ENCODE data around the gene CAMSAP2. TPM values are rescaled to one million over a fixed set of nuclear protein-coding genes. Genes with fewer than 3 reads are reported as not detected.

CAMSAP2 gene
- total RNA-seq, 1 experiment from 2014 or later: 20.7 TPM

DNA sequence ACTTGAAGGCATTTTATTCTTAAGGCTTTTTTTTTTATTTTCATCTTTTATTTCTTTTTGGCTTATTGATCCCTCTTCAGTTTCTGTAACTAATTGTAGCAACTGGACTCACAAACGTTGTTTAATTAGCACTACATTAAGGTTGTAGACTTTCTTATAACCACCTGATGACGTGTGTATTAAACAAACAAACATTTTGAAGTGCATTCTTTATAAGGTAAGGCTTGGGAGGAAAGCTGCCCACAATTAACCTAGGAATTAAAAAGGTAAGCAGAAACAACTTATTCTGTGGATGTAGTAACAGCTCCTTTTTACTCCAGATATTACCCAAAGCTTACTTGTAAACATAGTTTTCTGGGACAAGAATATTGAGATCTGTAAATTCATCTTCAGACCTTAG lies 55.0 kb downstream of the CAMSAP2 start:
- DNase-seq (ENCODE audit: low spot score) (no peak), ATAC-seq (no peak)
- ChIA-PET POLR2A (no interaction called here), CTCF (interaction anchor here (0.9 kb wide), 1 partner anchor 9 kb away, joined by 3 read pairs; no protein-coding TSS in a partner anchor)
- peaks cover 10% of the 10 kb centered on the region for H3K9me3 Mint-ChIP-seq
- no peak overlapping the region for H3K27ac Mint-ChIP-seq
- H3K36me3 Mint-ChIP-seq: peaks cover 11% of the 10 kb centered on the region
- H3K27me3 Mint-ChIP-seq (ENCODE audit: low read depth): no peaks in the 10 kb centered on the region
- TF ChIP-seq, protein P1, sequence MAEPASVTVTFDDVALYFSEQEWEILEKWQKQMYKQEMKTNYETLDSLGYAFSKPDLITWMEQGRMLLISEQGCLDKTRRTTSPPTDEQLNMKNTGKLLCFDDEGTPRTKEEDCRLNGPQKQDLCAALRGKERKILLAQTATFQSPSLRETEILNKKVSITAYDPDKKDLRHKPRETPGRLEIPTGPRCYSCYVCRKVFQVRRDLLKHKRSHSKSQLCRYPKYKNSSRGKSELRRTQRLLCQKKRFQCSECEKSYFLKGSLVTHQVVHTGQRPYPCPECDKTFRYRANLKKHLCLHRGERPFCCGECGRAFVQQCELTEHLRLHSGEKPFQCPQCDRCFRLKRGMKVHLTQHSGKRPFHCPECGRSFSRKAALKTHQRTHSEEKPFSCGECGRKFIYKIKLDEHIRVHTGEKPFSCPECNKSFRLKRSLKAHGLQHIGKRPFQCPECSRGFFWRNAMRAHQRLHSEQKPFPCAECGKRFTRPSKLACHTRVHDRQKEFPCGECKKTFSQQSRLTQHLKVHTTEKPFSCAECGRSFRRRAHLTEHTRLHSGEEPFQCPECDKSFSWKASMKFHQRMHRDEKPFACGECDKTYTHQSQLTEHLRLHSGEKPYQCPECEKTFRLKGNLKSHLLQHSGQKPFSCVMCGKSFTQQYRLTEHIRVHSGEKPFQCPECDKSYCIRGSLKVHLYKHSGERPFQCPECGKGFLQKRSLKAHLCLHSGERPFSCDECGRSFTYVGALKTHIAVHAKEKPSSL (CRISPR knock-in tag; conservative IDR thresholded peaks at IDR 0.05): no peak
- TF ChIP-seq, protein P2, sequence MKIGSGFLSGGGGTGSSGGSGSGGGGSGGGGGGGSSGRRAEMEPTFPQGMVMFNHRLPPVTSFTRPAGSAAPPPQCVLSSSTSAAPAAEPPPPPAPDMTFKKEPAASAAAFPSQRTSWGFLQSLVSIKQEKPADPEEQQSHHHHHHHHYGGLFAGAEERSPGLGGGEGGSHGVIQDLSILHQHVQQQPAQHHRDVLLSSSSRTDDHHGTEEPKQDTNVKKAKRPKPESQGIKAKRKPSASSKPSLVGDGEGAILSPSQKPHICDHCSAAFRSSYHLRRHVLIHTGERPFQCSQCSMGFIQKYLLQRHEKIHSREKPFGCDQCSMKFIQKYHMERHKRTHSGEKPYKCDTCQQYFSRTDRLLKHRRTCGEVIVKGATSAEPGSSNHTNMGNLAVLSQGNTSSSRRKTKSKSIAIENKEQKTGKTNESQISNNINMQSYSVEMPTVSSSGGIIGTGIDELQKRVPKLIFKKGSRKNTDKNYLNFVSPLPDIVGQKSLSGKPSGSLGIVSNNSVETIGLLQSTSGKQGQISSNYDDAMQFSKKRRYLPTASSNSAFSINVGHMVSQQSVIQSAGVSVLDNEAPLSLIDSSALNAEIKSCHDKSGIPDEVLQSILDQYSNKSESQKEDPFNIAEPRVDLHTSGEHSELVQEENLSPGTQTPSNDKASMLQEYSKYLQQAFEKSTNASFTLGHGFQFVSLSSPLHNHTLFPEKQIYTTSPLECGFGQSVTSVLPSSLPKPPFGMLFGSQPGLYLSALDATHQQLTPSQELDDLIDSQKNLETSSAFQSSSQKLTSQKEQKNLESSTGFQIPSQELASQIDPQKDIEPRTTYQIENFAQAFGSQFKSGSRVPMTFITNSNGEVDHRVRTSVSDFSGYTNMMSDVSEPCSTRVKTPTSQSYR (CRISPR knock-in tag; IDR thresholded peaks at IDR 0.05): no peak
- no peak for TF ChIP-seq FOXK1 (CRISPR knock-in tag; IDR thresholded peaks at IDR 0.05)
- no peak for TF ChIP-seq TP53 (CRISPR knock-in tag; IDR thresholded peaks at IDR 0.05)
- no peak for TF ChIP-seq OVOL2 (CRISPR knock-in tag; IDR thresholded peaks at IDR 0.05; ENCODE audit: borderline replicate concordance)
- TF ChIP-seq ZNF416 (CRISPR knock-in tag; IDR thresholded peaks at IDR 0.05): no peak
- TF ChIP-seq, protein P3, sequence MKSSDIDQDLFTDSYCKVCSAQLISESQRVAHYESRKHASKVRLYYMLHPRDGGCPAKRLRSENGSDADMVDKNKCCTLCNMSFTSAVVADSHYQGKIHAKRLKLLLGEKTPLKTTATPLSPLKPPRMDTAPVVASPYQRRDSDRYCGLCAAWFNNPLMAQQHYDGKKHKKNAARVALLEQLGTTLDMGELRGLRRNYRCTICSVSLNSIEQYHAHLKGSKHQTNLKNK (CRISPR knock-in tag; IDR thresholded peaks at IDR 0.05): no peak
- TF ChIP-seq, protein P4, sequence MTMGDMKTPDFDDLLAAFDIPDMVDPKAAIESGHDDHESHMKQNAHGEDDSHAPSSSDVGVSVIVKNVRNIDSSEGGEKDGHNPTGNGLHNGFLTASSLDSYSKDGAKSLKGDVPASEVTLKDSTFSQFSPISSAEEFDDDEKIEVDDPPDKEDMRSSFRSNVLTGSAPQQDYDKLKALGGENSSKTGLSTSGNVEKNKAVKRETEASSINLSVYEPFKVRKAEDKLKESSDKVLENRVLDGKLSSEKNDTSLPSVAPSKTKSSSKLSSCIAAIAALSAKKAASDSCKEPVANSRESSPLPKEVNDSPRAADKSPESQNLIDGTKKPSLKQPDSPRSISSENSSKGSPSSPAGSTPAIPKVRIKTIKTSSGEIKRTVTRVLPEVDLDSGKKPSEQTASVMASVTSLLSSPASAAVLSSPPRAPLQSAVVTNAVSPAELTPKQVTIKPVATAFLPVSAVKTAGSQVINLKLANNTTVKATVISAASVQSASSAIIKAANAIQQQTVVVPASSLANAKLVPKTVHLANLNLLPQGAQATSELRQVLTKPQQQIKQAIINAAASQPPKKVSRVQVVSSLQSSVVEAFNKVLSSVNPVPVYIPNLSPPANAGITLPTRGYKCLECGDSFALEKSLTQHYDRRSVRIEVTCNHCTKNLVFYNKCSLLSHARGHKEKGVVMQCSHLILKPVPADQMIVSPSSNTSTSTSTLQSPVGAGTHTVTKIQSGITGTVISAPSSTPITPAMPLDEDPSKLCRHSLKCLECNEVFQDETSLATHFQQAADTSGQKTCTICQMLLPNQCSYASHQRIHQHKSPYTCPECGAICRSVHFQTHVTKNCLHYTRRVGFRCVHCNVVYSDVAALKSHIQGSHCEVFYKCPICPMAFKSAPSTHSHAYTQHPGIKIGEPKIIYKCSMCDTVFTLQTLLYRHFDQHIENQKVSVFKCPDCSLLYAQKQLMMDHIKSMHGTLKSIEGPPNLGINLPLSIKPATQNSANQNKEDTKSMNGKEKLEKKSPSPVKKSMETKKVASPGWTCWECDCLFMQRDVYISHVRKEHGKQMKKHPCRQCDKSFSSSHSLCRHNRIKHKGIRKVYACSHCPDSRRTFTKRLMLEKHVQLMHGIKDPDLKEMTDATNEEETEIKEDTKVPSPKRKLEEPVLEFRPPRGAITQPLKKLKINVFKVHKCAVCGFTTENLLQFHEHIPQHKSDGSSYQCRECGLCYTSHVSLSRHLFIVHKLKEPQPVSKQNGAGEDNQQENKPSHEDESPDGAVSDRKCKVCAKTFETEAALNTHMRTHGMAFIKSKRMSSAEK (CRISPR knock-in tag; IDR thresholded peaks at IDR 0.05; ENCODE audit: borderline replicate concordance): no peak
- no peak for TF ChIP-seq ZNF138 (CRISPR knock-in tag; conservative IDR thresholded peaks at IDR 0.05)
- TF ChIP-seq ZNF263 (CRISPR knock-in tag; IDR thresholded peaks at IDR 0.05; ENCODE audit: low read depth): no peak
- TF ChIP-seq, protein P5, sequence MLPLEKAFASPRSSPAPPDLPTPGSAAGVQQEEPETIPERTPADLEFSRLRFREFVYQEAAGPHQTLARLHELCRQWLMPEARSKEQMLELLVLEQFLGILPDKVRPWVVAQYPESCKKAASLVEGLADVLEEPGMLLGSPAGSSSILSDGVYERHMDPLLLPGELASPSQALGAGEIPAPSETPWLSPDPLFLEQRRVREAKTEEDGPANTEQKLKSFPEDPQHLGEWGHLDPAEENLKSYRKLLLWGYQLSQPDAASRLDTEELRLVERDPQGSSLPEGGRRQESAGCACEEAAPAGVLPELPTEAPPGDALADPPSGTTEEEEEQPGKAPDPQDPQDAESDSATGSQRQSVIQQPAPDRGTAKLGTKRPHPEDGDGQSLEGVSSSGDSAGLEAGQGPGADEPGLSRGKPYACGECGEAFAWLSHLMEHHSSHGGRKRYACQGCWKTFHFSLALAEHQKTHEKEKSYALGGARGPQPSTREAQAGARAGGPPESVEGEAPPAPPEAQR (CRISPR knock-in tag; IDR thresholded peaks at IDR 0.05): no peak
- TF ChIP-seq, protein P6, sequence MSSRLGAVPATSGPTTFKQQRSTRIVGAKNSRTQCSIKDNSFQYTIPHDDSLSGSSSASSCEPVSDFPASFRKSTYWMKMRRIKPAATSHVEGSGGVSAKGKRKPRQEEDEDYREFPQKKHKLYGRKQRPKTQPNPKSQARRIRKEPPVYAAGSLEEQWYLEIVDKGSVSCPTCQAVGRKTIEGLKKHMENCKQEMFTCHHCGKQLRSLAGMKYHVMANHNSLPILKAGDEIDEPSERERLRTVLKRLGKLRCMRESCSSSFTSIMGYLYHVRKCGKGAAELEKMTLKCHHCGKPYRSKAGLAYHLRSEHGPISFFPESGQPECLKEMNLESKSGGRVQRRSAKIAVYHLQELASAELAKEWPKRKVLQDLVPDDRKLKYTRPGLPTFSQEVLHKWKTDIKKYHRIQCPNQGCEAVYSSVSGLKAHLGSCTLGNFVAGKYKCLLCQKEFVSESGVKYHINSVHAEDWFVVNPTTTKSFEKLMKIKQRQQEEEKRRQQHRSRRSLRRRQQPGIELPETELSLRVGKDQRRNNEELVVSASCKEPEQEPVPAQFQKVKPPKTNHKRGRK (CRISPR knock-in tag; IDR thresholded peaks at IDR 0.05; ENCODE audit: borderline replicate concordance): no peak
- TF ChIP-seq FOXJ3 (CRISPR knock-in tag; IDR thresholded peaks at IDR 0.05; ENCODE audit: borderline replicate concordance): no peak
- no peak for TF ChIP-seq GTF2I (CRISPR knock-in tag; conservative IDR thresholded peaks at IDR 0.05)
- TF ChIP-seq, protein P7, sequence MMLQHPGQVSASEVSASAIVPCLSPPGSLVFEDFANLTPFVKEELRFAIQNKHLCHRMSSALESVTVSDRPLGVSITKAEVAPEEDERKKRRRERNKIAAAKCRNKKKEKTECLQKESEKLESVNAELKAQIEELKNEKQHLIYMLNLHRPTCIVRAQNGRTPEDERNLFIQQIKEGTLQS (CRISPR knock-in tag; conservative IDR thresholded peaks at IDR 0.05): no peak
- TF ChIP-seq ETV6 (CRISPR knock-in tag; IDR thresholded peaks at IDR 0.05): no peak
- TF ChIP-seq HMGA2 (CRISPR knock-in tag; IDR thresholded peaks at IDR 0.05): no peak
- TF ChIP-seq, protein P8, sequence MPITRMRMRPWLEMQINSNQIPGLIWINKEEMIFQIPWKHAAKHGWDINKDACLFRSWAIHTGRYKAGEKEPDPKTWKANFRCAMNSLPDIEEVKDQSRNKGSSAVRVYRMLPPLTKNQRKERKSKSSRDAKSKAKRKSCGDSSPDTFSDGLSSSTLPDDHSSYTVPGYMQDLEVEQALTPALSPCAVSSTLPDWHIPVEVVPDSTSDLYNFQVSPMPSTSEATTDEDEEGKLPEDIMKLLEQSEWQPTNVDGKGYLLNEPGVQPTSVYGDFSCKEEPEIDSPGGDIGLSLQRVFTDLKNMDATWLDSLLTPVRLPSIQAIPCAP (CRISPR knock-in tag; IDR thresholded peaks at IDR 0.05): no peak
- no peak for TF ChIP-seq MYBL2 (CRISPR knock-in tag; IDR thresholded peaks at IDR 0.05)
- TF ChIP-seq CREB1 (CRISPR knock-in tag; IDR thresholded peaks at IDR 0.05): no peak
- H3K4me1 Mint-ChIP-seq: peaks cover 7% of the 10 kb centered on the region; the same call in 1 of the 2 replicates
- H3K4me3 Mint-ChIP-seq: no peak overlapping the region
